C4-2B (cell line): ENCODE data around the gene PIMREG.

Experiments used
- CTCF ChIP-seq: fragments of 450-650 bp; conservative IDR thresholded peaks from 2 replicates; pipeline ENCODE4 v1.5.1; 2017; ENCODE audit warnings: mild to moderate bottlenecking
- ZFX ChIP-seq: fragments of 450-650 bp; IDR thresholded peaks from 2 replicates; pipeline ENCODE4 v1.6.1; 2017

- TF ChIP-seq CTCF: no peak
- no peak for TF ChIP-seq ZFX
These were observed 54.1 kb downstream of the PIMREG start for GRCh38 chr17:6498356-6498755.
